Measurements from ENCODE around the gene ACO2. TPM values are rescaled to one million over a fixed set of nuclear protein-coding genes. Genes with fewer than 3 reads are reported as not detected.

The ACO2 gene
- total and polyA plus RNA-seq, 2 donors = 29.7 to 33.9 TPM

DNA sequence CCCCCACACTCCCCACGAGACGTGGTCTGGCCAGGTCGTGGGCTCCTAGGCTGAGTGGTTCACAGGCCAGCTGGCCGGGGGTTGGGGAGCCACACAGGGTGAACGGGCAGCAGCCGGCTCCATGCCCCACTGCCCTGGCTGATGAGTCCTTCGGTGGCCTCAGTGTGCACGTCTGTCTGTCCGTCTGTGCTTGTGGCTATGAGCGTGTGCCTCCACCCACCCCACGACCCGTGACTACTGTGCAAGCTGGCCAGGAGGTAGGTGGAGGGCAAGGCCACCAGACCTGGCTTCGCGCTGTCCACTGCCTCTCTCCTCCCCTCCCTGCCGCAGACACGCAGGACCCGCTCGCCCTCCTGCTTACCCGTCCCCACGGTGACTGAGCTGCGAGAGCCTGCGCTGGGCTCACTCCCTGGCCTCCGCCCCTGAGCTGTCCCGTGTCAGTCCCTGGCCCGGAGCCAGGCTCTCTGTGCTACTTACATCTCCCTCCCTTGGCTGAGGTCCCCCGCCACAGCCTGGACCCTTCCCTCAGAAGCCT is 106.0 kb downstream of the ACO2 start:
- H3K36me3 ChIP-seq (ENCODE audit: control insufficient read depth in 2 of 2, insufficient read depth in 2 of 2, low read length in 1 of 2) = peaks cover 12 to 51% of the 10 kb centered on the region in 2 donors
- H3K4me1 ChIP-seq (ENCODE audit: control insufficient read depth in 2 of 2, insufficient read depth in 2 of 2, low read length in 2 of 2) = no peaks in the 10 kb centered on the region
- 95% methylated on average over 26 of the region's 26 CpGs for WGBS
- no peak for DNase-seq (ENCODE audit: low read depth in 6 of 9, low spot score in 9 of 9)
- no peak overlapping the region for H3K4me3 ChIP-seq (ENCODE audit: low read length in 2 of 2)
- peak overlapping the region in 1 of 2 donors; percentile 42 for H3K27ac ChIP-seq (ENCODE audit: low read depth in 1 of 2, low read length in 1 of 2)
- H3K9me3 ChIP-seq (ENCODE audit: control insufficient read depth in 2 of 2, insufficient read depth in 1 of 2, low read length in 1 of 2) = no peaks in the 10 kb centered on the region
- H3K27me3 ChIP-seq (ENCODE audit: control insufficient read depth in 2 of 2, insufficient read depth in 1 of 2, low read length in 1 of 2) = peaks cover 0 to 2% of the 10 kb centered on the region in 2 donors

DNA sequence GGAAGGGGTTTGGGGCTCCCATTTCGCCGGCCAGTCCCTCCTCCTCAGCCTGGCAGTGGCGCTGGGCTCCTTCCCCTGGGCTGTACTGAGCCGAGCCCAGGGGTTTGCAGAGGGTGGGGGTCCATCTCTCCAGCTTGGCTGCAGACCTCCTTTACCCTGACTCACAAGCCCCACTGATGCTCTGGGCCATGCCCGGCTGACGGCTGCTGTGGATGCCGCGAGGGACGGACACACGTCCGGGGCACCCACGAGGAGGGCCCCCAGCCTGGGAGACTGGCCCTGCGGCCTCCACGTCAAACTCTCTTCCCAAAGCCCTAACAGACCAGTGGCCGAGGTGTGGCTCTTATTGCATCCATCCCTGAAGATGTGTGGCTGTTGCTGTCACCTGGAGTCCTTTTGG is 106.6 kb downstream of the ACO2 start:
- no peak overlapping the region for H3K27ac ChIP-seq (ENCODE audit: low read depth in 1 of 2, low read length in 1 of 2)
- H3K27me3 ChIP-seq (ENCODE audit: control insufficient read depth in 2 of 2, insufficient read depth in 1 of 2, low read length in 1 of 2) = no peaks in the 10 kb centered on the region
- WGBS = 96% methylated on average over 15 of the region's 15 CpGs
- no peak overlapping the region for H3K4me3 ChIP-seq (ENCODE audit: low read length in 2 of 2)
- H3K36me3 ChIP-seq (ENCODE audit: control insufficient read depth in 2 of 2, insufficient read depth in 2 of 2, low read length in 1 of 2) = peaks cover 18 to 55% of the 10 kb centered on the region in 2 donors
- H3K4me1 ChIP-seq (ENCODE audit: control insufficient read depth in 2 of 2, insufficient read depth in 2 of 2, low read length in 2 of 2) = no peaks in the 10 kb centered on the region
- no peaks in the 10 kb centered on the region for H3K9me3 ChIP-seq (ENCODE audit: control insufficient read depth in 2 of 2, insufficient read depth in 1 of 2, low read length in 1 of 2)
- DNase-seq (ENCODE audit: low read depth in 6 of 9, low spot score in 9 of 9) = no peak

DNA sequence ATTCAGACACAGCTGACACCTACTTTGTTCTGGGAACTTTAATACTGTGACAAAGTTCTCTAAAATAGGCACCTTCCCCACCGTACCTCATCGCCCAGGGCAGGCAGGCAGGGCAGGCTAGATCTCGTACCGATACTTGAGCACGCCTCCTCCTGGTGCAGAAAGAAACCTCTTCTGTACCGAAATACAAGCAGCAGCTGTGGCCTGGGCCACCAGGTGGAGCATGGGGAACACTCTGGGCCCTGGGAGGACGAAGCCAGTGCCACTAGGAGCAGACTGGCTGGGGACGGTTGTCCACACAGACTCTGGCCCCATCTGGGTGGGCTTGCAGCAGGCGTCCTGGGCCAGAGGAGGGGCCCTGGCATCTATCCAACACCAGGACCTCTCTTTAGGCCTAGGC is 108.0 kb downstream of the ACO2 start:
- DNase-seq (ENCODE audit: low read depth in 6 of 9, low spot score in 9 of 9) = peak in 5 of 9 donors; percentile 6 to 46 (median 24)
- peaks cover 18 to 55% of the 10 kb centered on the region in 2 donors for H3K36me3 ChIP-seq (ENCODE audit: control insufficient read depth in 2 of 2, insufficient read depth in 2 of 2, low read length in 1 of 2)
- H3K27ac ChIP-seq (ENCODE audit: low read depth in 1 of 2, low read length in 1 of 2) = no peak overlapping the region
- H3K4me1 ChIP-seq (ENCODE audit: control insufficient read depth in 2 of 2, insufficient read depth in 2 of 2, low read length in 2 of 2) = no peaks in the 10 kb centered on the region
- H3K4me3 ChIP-seq (ENCODE audit: low read length in 2 of 2) = no peak overlapping the region
- no peaks in the 10 kb centered on the region for H3K27me3 ChIP-seq (ENCODE audit: control insufficient read depth in 2 of 2, insufficient read depth in 1 of 2, low read length in 1 of 2)
- H3K9me3 ChIP-seq (ENCODE audit: control insufficient read depth in 2 of 2, insufficient read depth in 1 of 2, low read length in 1 of 2) = no peaks in the 10 kb centered on the region
- 92% methylated on average over 9 of the region's 9 CpGs for WGBS

DNA sequence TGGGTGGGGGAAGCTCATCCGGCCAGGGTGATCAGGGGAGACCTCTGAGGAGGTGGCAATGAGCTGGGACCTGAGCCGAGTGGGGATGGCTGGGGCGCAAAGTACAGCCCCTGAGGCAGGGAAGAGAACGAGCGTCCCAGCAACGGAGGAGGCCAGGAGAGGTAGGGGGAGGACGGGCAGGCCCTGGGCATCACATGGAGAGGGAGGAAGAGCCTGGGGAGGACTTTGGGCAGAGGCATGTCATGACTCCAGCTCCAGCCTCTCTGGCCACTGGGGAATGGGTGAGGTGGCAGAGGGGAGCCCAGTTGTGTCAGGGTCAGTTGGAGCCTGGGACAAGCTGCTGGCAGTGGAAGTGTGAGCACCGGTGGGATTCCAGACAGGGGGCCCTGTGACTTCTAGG is 109.2 kb downstream of the ACO2 start:
- H3K36me3 ChIP-seq (ENCODE audit: control insufficient read depth in 2 of 2, insufficient read depth in 2 of 2, low read length in 1 of 2) = peaks cover 21 to 67% of the 10 kb centered on the region in 2 donors
- no peak overlapping the region for H3K27ac ChIP-seq (ENCODE audit: low read depth in 1 of 2, low read length in 1 of 2)
- 97% methylated on average over 8 of the region's 8 CpGs for WGBS
- no peak overlapping the region for H3K4me3 ChIP-seq (ENCODE audit: low read length in 2 of 2)
- H3K4me1 ChIP-seq (ENCODE audit: control insufficient read depth in 2 of 2, insufficient read depth in 2 of 2, low read length in 2 of 2) = no peaks in the 10 kb centered on the region
- no peaks in the 10 kb centered on the region for H3K9me3 ChIP-seq (ENCODE audit: control insufficient read depth in 2 of 2, insufficient read depth in 1 of 2, low read length in 1 of 2)
- DNase-seq (ENCODE audit: low read depth in 6 of 9, low spot score in 9 of 9) = no peak
- no peaks in the 10 kb centered on the region for H3K27me3 ChIP-seq (ENCODE audit: control insufficient read depth in 2 of 2, insufficient read depth in 1 of 2, low read length in 1 of 2)

Other genes with a start within 250 kb of the ACO2 start
- gene CHADL, start 228.2 kb upstream of the ACO2 start, total RNA-seq = 1.7 TPM
- gene CHADL, start 228.2 kb upstream of the ACO2 start, polyA plus RNA-seq = 3.4 TPM
- 40.6 TPM for gene RANGAP1, start 182.9 kb upstream of the ACO2 start, total RNA-seq
- gene RANGAP1, start 182.9 kb upstream of the ACO2 start, polyA plus RNA-seq = 63.6 TPM
- gene ZC3H7B, start 167.6 kb upstream of the ACO2 start, total RNA-seq = 23.3 TPM
- 29.8 TPM for gene ZC3H7B, start 167.6 kb upstream of the ACO2 start, polyA plus RNA-seq
- gene TEF, start 87.2 kb upstream of the ACO2 start, total RNA-seq = 5.0 TPM
- gene TEF, start 87.2 kb upstream of the ACO2 start, polyA plus RNA-seq = 5.4 TPM
- 15.0 TPM for gene TOB2, start 22.3 kb upstream of the ACO2 start, total RNA-seq
- gene TOB2, start 22.3 kb upstream of the ACO2 start, polyA plus RNA-seq = 17.3 TPM
- 99.2 TPM for gene PHF5A, start 425 bp upstream of the ACO2 start, total RNA-seq
- 65.7 TPM for gene PHF5A, start 425 bp upstream of the ACO2 start, polyA plus RNA-seq
- gene POLR3H, start 75.4 kb downstream of the ACO2 start, total RNA-seq = 10.2 TPM
- gene POLR3H, start 75.4 kb downstream of the ACO2 start, polyA plus RNA-seq = 14.9 TPM
- gene CSDC2, start 91.9 kb downstream of the ACO2 start, total RNA-seq = 0.05 TPM
- 3.0 TPM for gene CSDC2, start 91.9 kb downstream of the ACO2 start, polyA plus RNA-seq
- gene PMM1, start 120.7 kb downstream of the ACO2 start, total RNA-seq = 9.3 TPM
- 51.1 TPM for gene PMM1, start 120.7 kb downstream of the ACO2 start, polyA plus RNA-seq
- gene DESI1, start 151.9 kb downstream of the ACO2 start, total RNA-seq = 11.9 TPM
- 14.6 TPM for gene DESI1, start 151.9 kb downstream of the ACO2 start, polyA plus RNA-seq
- 371 TPM for gene XRCC6, start 152.2 kb downstream of the ACO2 start, total RNA-seq
- 126 TPM for gene XRCC6, start 152.2 kb downstream of the ACO2 start, polyA plus RNA-seq
- 130 TPM for gene SNU13, start 219.8 kb downstream of the ACO2 start, total RNA-seq
- gene SNU13, start 219.8 kb downstream of the ACO2 start, polyA plus RNA-seq = 121 TPM
- 9.2 TPM for gene MEI1, start 230.4 kb downstream of the ACO2 start, total RNA-seq
- 14.7 TPM for gene MEI1, start 230.4 kb downstream of the ACO2 start, polyA plus RNA-seq

Data from thymus (tissue), 11 donors.